ENCODE results near the gene IL1R2. TPM values are rescaled to one million over a fixed set of nuclear protein-coding genes. Genes with fewer than 3 reads are reported as not detected.

Gene IL1R2
- total RNA-seq, 2 experiments from 2014 or later = not detected

DNA sequence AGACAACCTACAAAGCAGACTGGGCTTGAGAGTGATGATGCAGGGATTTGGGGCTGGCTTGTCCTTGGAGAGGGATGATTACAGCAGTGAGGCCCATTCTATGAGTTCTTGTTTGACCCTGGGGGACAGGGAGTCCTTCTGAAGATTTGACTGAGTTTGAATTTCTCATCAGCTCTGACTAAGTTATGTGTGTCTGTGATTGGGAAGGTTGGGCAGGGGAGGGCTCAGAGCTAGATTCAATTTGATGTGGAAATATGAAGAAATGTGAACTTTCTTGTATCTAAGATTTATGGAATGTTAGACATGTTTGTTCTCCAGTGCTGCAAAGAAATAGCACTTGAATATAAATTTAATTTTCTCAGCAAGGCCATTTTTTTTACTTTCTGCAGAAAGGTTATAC is 19.9 kb upstream of the IL1R2 start:
- no peak overlapping the region for H3K4me3 ChIP-seq (ENCODE audit: low read depth, low read length, poor library complexity, severe bottlenecking)
- no TSS peak for BruUV-seq (replicated peaks)
- TF ChIP-seq CTCF (conservative IDR thresholded peaks at IDR 0.05; ENCODE audit: low read length) (no peak), EZH2phosphoT487 (IDR thresholded peaks at IDR 0.05; ENCODE audit: borderline replicate concordance, low read depth, low read length) (no peak)
- ChIA-PET POLR2A (no interaction called here), CTCF (ENCODE audit: unreplicated experiment) (no interaction called here)
- intact Hi-C loops (cut with micrococcal nuclease; ENCODE audit: unreplicated experiment) = no loop called here
- no peak overlapping the region for H2AFZ ChIP-seq (ENCODE audit: low read length)
- H3K4me1 ChIP-seq (ENCODE audit: insufficient read depth, low read length, poor library complexity, severe bottlenecking) = no peaks in the 10 kb centered on the region
- no peaks in the 10 kb centered on the region for H3K9me3 ChIP-seq (ENCODE audit: low read length)
- DNase-seq (ENCODE audit: low spot score) = no peak
- H3K4me2 ChIP-seq (ENCODE audit: low read length) = no peak overlapping the region
- no peak overlapping the region for H3K27ac ChIP-seq (ENCODE audit: low read depth, low read length, poor library complexity, severe bottlenecking)
- H3K79me2 ChIP-seq (ENCODE audit: insufficient read depth, low read depth, low read length) = no peaks in the 10 kb centered on the region
- no peaks in the 10 kb centered on the region for H4K20me1 ChIP-seq (ENCODE audit: insufficient read depth, low read length)
- H3K9me2 ChIP-seq (ENCODE audit: insufficient read depth, low read length) = no peaks in the 10 kb centered on the region
- no peaks in the 10 kb centered on the region for H3K36me3 ChIP-seq (ENCODE audit: insufficient read depth, low read length)

- Histone ChIP-seq H3K4me1 (ENCODE audit: insufficient read depth, low read length, poor library complexity, severe bottlenecking) (no peaks in the 10 kb centered on the region), H3K9me2 (ENCODE audit: insufficient read depth, low read length) (no peaks in the 10 kb centered on the region), H3K79me2 (ENCODE audit: insufficient read depth, low read depth, low read length) (no peaks in the 10 kb centered on the region), H4K20me1 (ENCODE audit: insufficient read depth, low read length) (no peaks in the 10 kb centered on the region), H3K36me3 (ENCODE audit: insufficient read depth, low read length) (no peaks in the 10 kb centered on the region), H3K4me2 (ENCODE audit: low read length) (no peak overlapping the region), H2AFZ (ENCODE audit: low read length) (no peak overlapping the region), H3K4me3 (ENCODE audit: low read depth, low read length, poor library complexity, severe bottlenecking) (no peak overlapping the region), H3K9me3 (ENCODE audit: low read length) (no peaks in the 10 kb centered on the region), H3K27ac (ENCODE audit: low read depth, low read length, poor library complexity, severe bottlenecking) (no peak overlapping the region)
- no peak for TF ChIP-seq EZH2phosphoT487 (IDR thresholded peaks at IDR 0.05; ENCODE audit: borderline replicate concordance, low read depth, low read length)
- TF ChIP-seq CTCF (conservative IDR thresholded peaks at IDR 0.05; ENCODE audit: low read length) = no peak
- CTCF ChIA-PET (ENCODE audit: unreplicated experiment) = no interaction called here
- intact Hi-C loops (cut with micrococcal nuclease; ENCODE audit: unreplicated experiment) = no loop called here
- POLR2A ChIA-PET = no interaction called here
- DNase-seq (ENCODE audit: low spot score) = no peak
- no TSS peak for BruUV-seq (replicated peaks)
Observed at GRCh38 chr2:101972621-101973434, 18.9 kb upstream of the IL1R2 start.

DNA sequence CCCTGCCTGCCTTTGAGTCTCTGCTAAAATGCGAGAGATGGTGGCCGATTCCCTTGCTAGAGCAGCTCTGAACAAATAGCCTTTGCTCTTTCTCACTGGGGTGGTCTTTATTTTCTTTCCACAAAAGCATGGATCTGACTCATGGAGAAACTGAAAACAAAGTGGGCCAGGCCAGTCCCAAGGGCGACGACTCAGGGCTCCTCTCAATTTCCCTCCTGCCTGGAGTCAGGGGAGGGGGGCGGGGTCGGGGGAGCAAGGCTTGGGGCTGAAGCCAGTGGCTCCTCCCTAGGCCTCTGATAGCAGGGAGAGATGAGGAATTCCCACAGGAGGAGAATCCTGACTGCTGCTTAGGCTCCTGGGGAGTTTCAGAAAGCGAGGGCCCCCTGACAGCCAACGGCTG is 17.1 kb upstream of the IL1R2 start:
- ChIA-PET POLR2A (no interaction called here), CTCF (ENCODE audit: unreplicated experiment) (no interaction called here)
- H3K9me2 ChIP-seq (ENCODE audit: insufficient read depth, low read length) = no peaks in the 10 kb centered on the region
- no peak for DNase-seq (ENCODE audit: low spot score)
- H3K36me3 ChIP-seq (ENCODE audit: insufficient read depth, low read length) = no peaks in the 10 kb centered on the region
- H3K79me2 ChIP-seq (ENCODE audit: insufficient read depth, low read depth, low read length) = no peaks in the 10 kb centered on the region
- no peak overlapping the region for H3K4me3 ChIP-seq (ENCODE audit: low read depth, low read length, poor library complexity, severe bottlenecking)
- intact Hi-C loops (cut with micrococcal nuclease; ENCODE audit: unreplicated experiment) = no loop called here
- H3K27ac ChIP-seq (ENCODE audit: low read depth, low read length, poor library complexity, severe bottlenecking) = no peak overlapping the region
- H3K4me1 ChIP-seq (ENCODE audit: insufficient read depth, low read length, poor library complexity, severe bottlenecking) = no peaks in the 10 kb centered on the region
- no TSS peak for BruUV-seq (replicated peaks)
- H2AFZ ChIP-seq (ENCODE audit: low read length) = no peak overlapping the region
- no peaks in the 10 kb centered on the region for H3K9me3 ChIP-seq (ENCODE audit: low read length)
- no peaks in the 10 kb centered on the region for H4K20me1 ChIP-seq (ENCODE audit: insufficient read depth, low read length)
- TF ChIP-seq EZH2phosphoT487 (IDR thresholded peaks at IDR 0.05; ENCODE audit: borderline replicate concordance, low read depth, low read length) (no peak), CTCF (conservative IDR thresholded peaks at IDR 0.05; ENCODE audit: low read length) (no peak)
- H3K4me2 ChIP-seq (ENCODE audit: low read length) = no peak overlapping the region

Measured in OCI-LY7 (cell line).